Measurements from ENCODE around the gene TMEM82.

TMEM82 gene

GRCh38 chr1:15796086-15796462, 53.8 kb downstream of the TMEM82 start:
- H3K27ac ChIP-seq (ENCODE audit: low read length): no peak overlapping the region
- no peak overlapping the region for H3K9ac ChIP-seq (ENCODE audit: low read depth, low read length)
- H3K27me3 ChIP-seq (ENCODE audit: insufficient read depth, low read length): no peaks in the 10 kb centered on the region
- no peaks in the 10 kb centered on the region for H3K36me3 ChIP-seq (ENCODE audit: insufficient read depth, low read depth, low read length)
- peaks cover 10% of the 10 kb centered on the region for H3K4me1 ChIP-seq (ENCODE audit: insufficient read depth, low read length)
- no peaks in the 10 kb centered on the region for H3K9me3 ChIP-seq (ENCODE audit: insufficient read depth, low read depth, low read length)
- H3K4me3 ChIP-seq (ENCODE audit: low read length): no peak overlapping the region

All from iPS-20b (cell line).